IMR-90 (cell line): Measurements from ENCODE around the gene TMEM263. TPM values are rescaled to one million over a fixed set of nuclear protein-coding genes. Genes with fewer than 3 reads are reported as not detected.

Source experiments
- ATAC-seq: fragments of 200-7000 bp; cut with Tn5 transposase; 2 replicates; pipeline ENCODE4 v1.9.1; 2020; ENCODE audit warnings: low read depth, mild to moderate bottlenecking, moderate library complexity
- BruUV-seq: library from RNA; stranded (reverse); fragments of 400-500 nt; replicated peaks from 2 replicates; lab custom pipeline; 2021; lab: Mats Ljungman, UMichigan
- CTCF ChIA-PET: fragments of 300-600 bp; formaldehyde crosslinking; extraction: SDS; loops from one replicate; lab custom pipeline; 2021; ENCODE audit warnings: antibody characterized with exemption; lab: Yijun Ruan, JAX
- POLR2A ChIA-PET: fragments of 300-600 bp; sonication (Branson Sonifier 250); formaldehyde crosslinking; loops from one replicate; lab custom pipeline; 2022; ENCODE audit warnings: antibody characterized with exemption; ENCODE audit not compliant: unreplicated experiment; lab: Charles Lee
- DNase-seq: peaks from one replicate; pipeline ENCODE4 v3.0.0; 2013
- H2AFZ ChIP-seq: replicated peaks from 2 replicates; pipeline ENCODE3; 2013; ENCODE audit warnings: low read length, mild to moderate bottlenecking; ENCODE audit not compliant: poor library complexity
- H2AK5ac ChIP-seq: 2 replicates; pipeline ENCODE4 v1.6.1; 2013; ENCODE audit warnings: low read depth, low read length, inconsistent platforms
- H2AK9ac ChIP-seq: replicated peaks from 2 replicates; pipeline ENCODE3; 2013; ENCODE audit warnings: mild to moderate bottlenecking, low read depth, low read length, moderate library complexity; ENCODE audit not compliant: poor library complexity
- H2BK120ac ChIP-seq: 2 replicates; pipeline ENCODE4 v1.6.1; 2013; ENCODE audit warnings: low read depth, low read length, inconsistent platforms
- H2BK15ac ChIP-seq: 3 replicates; pipeline ENCODE4 v1.6.1; 2013; ENCODE audit warnings: low read depth, low read length, inconsistent platforms
- H2BK20ac ChIP-seq: 2 replicates; pipeline ENCODE4 v1.6.1; 2013; ENCODE audit warnings: low read depth, mild to moderate bottlenecking, inconsistent platforms, low read length, moderate library complexity
- H2BK5ac ChIP-seq: 2 replicates; pipeline ENCODE4 v1.6.1; 2013; ENCODE audit warnings: mild to moderate bottlenecking, low read depth, low read length, inconsistent platforms; ENCODE audit not compliant: poor library complexity, severe bottlenecking
- H3K14ac ChIP-seq: replicated peaks from 2 replicates; pipeline ENCODE4 v1.6.1; 2013; ENCODE audit warnings: low read depth, low read length, inconsistent platforms
- H3K18ac ChIP-seq: 2 replicates; pipeline ENCODE4 v1.6.1; 2013; ENCODE audit warnings: low read depth, low read length, control low read depth
- H3K23ac ChIP-seq: 2 replicates; pipeline ENCODE4 v1.6.1; 2013; ENCODE audit warnings: low read depth, low read length, inconsistent platforms
- H3K27ac ChIP-seq: 2 replicates; pipeline ENCODE4 v1.5.1; 2013; ENCODE audit warnings: mild to moderate bottlenecking, control low read depth, low read length; ENCODE audit not compliant: insufficient read depth
- H3K27me3 ChIP-seq: 2 replicates; pipeline ENCODE4 v1.6.1; 2013; ENCODE audit warnings: low read length; ENCODE audit not compliant: control insufficient read depth, insufficient read depth
- H3K36me3 ChIP-seq: 2 replicates; pipeline ENCODE4 v1.6.1; 2013; ENCODE audit warnings: low read length, mixed read lengths; ENCODE audit not compliant: control insufficient read depth, insufficient read depth
- H3K4ac ChIP-seq: 2 replicates; pipeline ENCODE4 v1.6.1; 2013; ENCODE audit warnings: low read depth, low read length, inconsistent platforms
- H3K4me1 ChIP-seq: 2 replicates; pipeline ENCODE4 v1.6.1; 2013; ENCODE audit warnings: low read length, mixed read lengths; ENCODE audit not compliant: control insufficient read depth, insufficient read depth
- H3K4me2 ChIP-seq: 2 replicates; pipeline ENCODE4 v1.6.1; 2013; ENCODE audit warnings: low read depth, mild to moderate bottlenecking, control low read depth, low read length, moderate library complexity
- H3K4me3 ChIP-seq: 2 replicates; pipeline ENCODE4 v1.5.1; 2013; ENCODE audit warnings: low read depth, mild to moderate bottlenecking, control low read depth, low read length, moderate library complexity; ENCODE audit not compliant: insufficient read depth
- H3K56ac ChIP-seq: 2 replicates; pipeline ENCODE4 v1.6.1; 2013; ENCODE audit warnings: low read length, inconsistent platforms; ENCODE audit not compliant: insufficient read depth; ENCODE audit errors: extremely low read depth
- H3K79me1 ChIP-seq, 2 experiments: 2 replicates each; pipeline ENCODE4 v1.6.1; 2013; ENCODE audit warnings: low read length in 2 of 2, inconsistent platforms in 1 of 2, low read depth in 1 of 2
- H3K9ac ChIP-seq: 2 replicates; pipeline ENCODE4 v1.6.1; 2013; ENCODE audit warnings: low read depth, low read length, control low read depth
- H3K9me1 ChIP-seq: 2 replicates; pipeline ENCODE4 v1.6.1; 2013; ENCODE audit warnings: low read length, inconsistent platforms; ENCODE audit not compliant: insufficient read depth
- H3K9me3 ChIP-seq: 2 replicates; pipeline ENCODE4 v1.6.1; 2013; ENCODE audit warnings: low read length; ENCODE audit not compliant: control insufficient read depth, insufficient read depth
- H4K20me1 ChIP-seq: 2 replicates; pipeline ENCODE4 v1.6.1; 2013; ENCODE audit warnings: low read length, inconsistent platforms; ENCODE audit not compliant: insufficient read depth
- H4K5ac ChIP-seq: 2 replicates; pipeline ENCODE4 v1.6.1; 2013; ENCODE audit warnings: mild to moderate bottlenecking, low read depth, low read length, control low read depth
- H4K8ac ChIP-seq, 2 experiments: 2 replicates each; pipeline ENCODE4 v1.6.1; 2013; ENCODE audit warnings: low read depth in 2 of 2, low read length in 2 of 2, control low read depth in 1 of 2, inconsistent platforms in 1 of 2
- H4K91ac ChIP-seq: 2 replicates; pipeline ENCODE4 v1.6.1; 2013; ENCODE audit warnings: low read depth, low read length, inconsistent platforms; ENCODE audit not compliant: insufficient read depth
- BHLHE40 ChIP-seq: fragments of 150-350 bp; IDR thresholded peaks from 2 replicates; pipeline ENCODE4 v1.6.1; 2016; ENCODE audit warnings: mild to moderate bottlenecking, low read depth, low read length
- CEBPB ChIP-seq: IDR thresholded peaks from 2 replicates; pipeline ENCODE4 v1.6.1; 2012; ENCODE audit warnings: low read depth, low read length, improper control_type of control experiment
- CHD1 ChIP-seq: IDR thresholded peaks from 2 replicates; pipeline ENCODE4 v1.6.1; 2012; ENCODE audit warnings: low read depth, low read length, improper control_type of control experiment
- CTCF ChIP-seq: conservative IDR thresholded peaks from 2 replicates; pipeline ENCODE4 v1.5.1; 2012; ENCODE audit warnings: mild to moderate bottlenecking, low read depth, low read length, improper control_type of control experiment
- ELK1 ChIP-seq: fragments of 150-350 bp; IDR thresholded peaks from 2 replicates; pipeline ENCODE4 v1.6.1; 2016; ENCODE audit warnings: low read depth, mild to moderate bottlenecking, low read length, moderate library complexity, borderline replicate concordance
- FOS ChIP-seq: fragments of 150-350 bp; IDR thresholded peaks from 2 replicates; pipeline ENCODE4 v1.6.1; 2016; ENCODE audit warnings: low read depth, low read length
- MAFK ChIP-seq: IDR thresholded peaks from 2 replicates; pipeline ENCODE4 v1.6.1; 2012; ENCODE audit warnings: low read depth, low read length, improper control_type of control experiment
- MAZ ChIP-seq: IDR thresholded peaks from 2 replicates; pipeline ENCODE4 v1.6.1; 2012; ENCODE audit warnings: low read depth, mild to moderate bottlenecking, low read length, improper control_type of control experiment, moderate library complexity, borderline replicate concordance
- MXI1 ChIP-seq: IDR thresholded peaks from 2 replicates; pipeline ENCODE4 v1.6.1; 2012; ENCODE audit warnings: low read depth, mild to moderate bottlenecking, low read length, moderate library complexity, borderline replicate concordance
- NFE2L2 ChIP-seq: fragments of 150-350 bp; IDR thresholded peaks from 2 replicates; pipeline ENCODE4 v1.6.1; 2016; ENCODE audit warnings: low read depth, mild to moderate bottlenecking, low read length
- POLR2A ChIP-seq: IDR thresholded peaks from 2 replicates; pipeline ENCODE4 v1.6.1; 2012; ENCODE audit warnings: mild to moderate bottlenecking, low read depth, low read length
- RAD21 ChIP-seq: IDR thresholded peaks from 2 replicates; pipeline ENCODE4 v1.6.1; 2012; ENCODE audit warnings: low read length, improper control_type of control experiment
- RCOR1 ChIP-seq: IDR thresholded peaks from 2 replicates; pipeline ENCODE4 v1.6.1; 2012; ENCODE audit warnings: mild to moderate bottlenecking, low read length, improper control_type of control experiment; ENCODE audit not compliant: insufficient replicate concordance
- RFX5 ChIP-seq: IDR thresholded peaks from 2 replicates; pipeline ENCODE4 v1.8.0; 2012; ENCODE audit warnings: low read depth, mild to moderate bottlenecking, low read length, moderate library complexity
- SMC3 ChIP-seq: fragments of 150-350 bp; IDR thresholded peaks from 2 replicates; pipeline ENCODE4 v1.6.1; 2016; ENCODE audit warnings: low read depth, mild to moderate bottlenecking, antibody characterized with exemption, low read length, moderate library complexity
- USF2 ChIP-seq: fragments of 150-350 bp; IDR thresholded peaks from 2 replicates; pipeline ENCODE4 v1.6.1; 2017; ENCODE audit warnings: mild to moderate bottlenecking, antibody characterized with exemption, low read length, low read depth
- WGBS, 2 experiments: methylation state at CpG; one replicate each; pipeline versions ENCODE4 v1.1.5 to v1.1.7; 2013; ENCODE audit warnings: missing lambda C conversion rate in 2 of 2; ENCODE audit not compliant: insufficient read length in 1 of 2; ENCODE audit errors: extremely low coverage in 2 of 2; 5-methylcytosine and 5-hydroxymethylcytosine counted together
- dilution Hi-C: fragments of 300-500 bp; cut with HindIII; formaldehyde crosslinking; loops from one replicate; pipeline ENCODE4 v1.14.3; 2018; ENCODE audit warnings: low sequenced_read_pairs; ENCODE audit not compliant: unreplicated experiment
- in situ Hi-C: fragments of 300-500 bp; cut with MboI; formaldehyde crosslinking; loops from 3 replicates; pipeline ENCODE4 v1.14.3; 2019; ENCODE audit warnings: low sequenced_read_pairs, inconsistent platforms, mixed read lengths
- intact Hi-C: fragments of 100-400 bp; cut with micrococcal nuclease; formaldehyde crosslinking; loops from 2 replicates; pipeline ENCODE4 v1.10.0; 2022
- polyA plus RNA-seq, 3 experiments: library from polyadenylated mRNA; depleted of rRNA; stranded (reverse); fragments of >200 nt; gene quantifications; 2 replicates each; pipeline ENCODE4 v1.2.3, GENCODE V29; 2012; ENCODE audit warnings: low replicate concordance in 1 of 3
- total RNA-seq: library from RNA; depleted of rRNA; stranded (reverse); fragments of >200 nt; gene quantifications from 2 replicates; pipeline ENCODE4 v1.2.3, GENCODE V29; 2012

Gene TMEM263
- total and polyA plus RNA-seq, 2 of the 4 experiments (the other 2 are of a cell fraction), result 47.9 to 99.7 TPM

GRCh38 chr12:106997916-106998315, 42.2 kb downstream of the TMEM263 start:
- Histone ChIP-seq H3K4me2 (no peak overlapping the region), H3K14ac (no peak overlapping the region), H2BK15ac (no peak overlapping the region), H2BK5ac (no peak overlapping the region), H4K91ac (no peak overlapping the region), H3K56ac (no peak overlapping the region), H3K18ac (no peak overlapping the region), H2BK120ac (no peak overlapping the region), H3K4me3 (no peak overlapping the region), H4K8ac (no peak overlapping the region), H3K9me1 (peaks cover 3% of the 10 kb centered on the region; the same call in 1 of the 2 replicates), H4K20me1 (no peaks in the 10 kb centered on the region), H3K23ac (no peak overlapping the region), H3K36me3 (peaks cover 3% of the 10 kb centered on the region; the same call in 1 of the 2 replicates), H3K4ac (no peak overlapping the region), H3K27ac (no peak overlapping the region), H3K4me1 (peaks cover 4% of the 10 kb centered on the region), H3K9me3 (no peaks in the 10 kb centered on the region), H2BK20ac (no peak overlapping the region), H3K79me1 (no peaks in the 10 kb centered on the region; a peak in 2 of 4 replicates), H3K27me3 (no peaks in the 10 kb centered on the region), H2AK5ac (no peak overlapping the region), H4K5ac (no peak overlapping the region), H2AK9ac (no peak overlapping the region), H2AFZ (no peak overlapping the region), H3K9ac (no peak overlapping the region)
- CTCF ChIA-PET, result interaction anchor here (0.9 kb wide), 1 partner anchor 37 kb away, joined by 3 read pairs; no protein-coding TSS in a partner anchor
- BruUV-seq, result no TSS peak
- ATAC-seq (no peak), DNase-seq (no peak)
- in situ Hi-C loops, result no loop called here
- no CpG with 5 or more reads among the region's 1 CpG for WGBS, 2 experiments
- POLR2A ChIA-PET, result no interaction called here
- dilution Hi-C loops, result no loop called here
- intact Hi-C loops, result no loop called here
- TF ChIP-seq RCOR1 (no peak), NFE2L2 (no peak), RAD21 (no peak), MAZ (no peak), CTCF (no peak), RFX5 (no peak), ELK1 (no peak), POLR2A (no peak), MXI1 (no peak), SMC3 (no peak), CHD1 (no peak), USF2 (no peak), CEBPB (no peak), MAFK (no peak), BHLHE40 (no peak), FOS (no peak)
